ENCODE measurements around the gene UBE2C. TPM values are rescaled to one million over a fixed set of nuclear protein-coding genes. Genes with fewer than 3 reads are reported as not detected.

Gene UBE2C
- 205 to 246 TPM (median 237 TPM) in 5 replicates for total RNA-seq (2022; extraction: Qiagen RNA extraction)

DNA sequence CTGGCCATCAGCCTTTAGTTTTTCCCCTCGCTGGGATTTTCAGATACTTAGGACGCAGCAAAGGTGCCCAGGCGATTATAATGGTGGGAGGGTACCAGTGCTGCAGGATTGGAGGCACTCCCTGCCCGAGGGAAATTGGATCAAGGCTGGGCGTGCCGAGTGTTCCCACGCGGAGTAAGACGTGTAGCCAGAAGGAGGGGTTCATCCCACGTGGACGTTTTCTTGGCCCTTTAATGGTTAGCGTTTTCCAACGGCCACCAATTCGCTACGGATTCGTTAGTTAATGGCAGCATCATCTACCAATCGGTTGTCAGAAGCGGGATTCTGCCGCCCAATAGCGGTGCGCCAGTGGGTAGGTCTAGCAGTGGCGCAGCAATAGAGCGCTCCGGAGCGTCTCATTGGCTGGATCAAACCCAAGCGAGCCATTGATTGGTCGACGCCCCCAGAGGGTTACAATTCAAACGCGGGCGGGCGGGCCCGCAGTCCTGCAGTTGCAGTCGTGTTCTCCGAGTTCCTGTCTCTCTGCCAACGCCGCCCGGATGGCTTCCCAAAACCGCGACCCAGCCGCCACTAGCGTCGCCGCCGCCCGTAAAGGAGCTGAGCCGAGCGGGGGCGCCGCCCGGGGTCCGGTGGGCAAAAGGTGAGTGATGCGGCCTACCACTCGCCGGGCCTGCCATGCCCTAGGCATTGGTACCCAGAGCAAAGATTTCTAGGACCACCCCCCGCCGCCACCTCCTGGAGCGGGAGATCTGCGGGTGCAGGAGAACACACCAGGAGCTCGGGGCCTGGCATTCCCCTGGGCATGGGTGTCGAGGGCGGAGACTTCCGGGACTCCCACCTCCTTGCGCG lies at the start of gene UBE2C:
UBE2C (plus strand) TSS at position 488 of the 849 bp plus-strand sequence; CDS start at position 540, 52 bp downstream.

DNA sequence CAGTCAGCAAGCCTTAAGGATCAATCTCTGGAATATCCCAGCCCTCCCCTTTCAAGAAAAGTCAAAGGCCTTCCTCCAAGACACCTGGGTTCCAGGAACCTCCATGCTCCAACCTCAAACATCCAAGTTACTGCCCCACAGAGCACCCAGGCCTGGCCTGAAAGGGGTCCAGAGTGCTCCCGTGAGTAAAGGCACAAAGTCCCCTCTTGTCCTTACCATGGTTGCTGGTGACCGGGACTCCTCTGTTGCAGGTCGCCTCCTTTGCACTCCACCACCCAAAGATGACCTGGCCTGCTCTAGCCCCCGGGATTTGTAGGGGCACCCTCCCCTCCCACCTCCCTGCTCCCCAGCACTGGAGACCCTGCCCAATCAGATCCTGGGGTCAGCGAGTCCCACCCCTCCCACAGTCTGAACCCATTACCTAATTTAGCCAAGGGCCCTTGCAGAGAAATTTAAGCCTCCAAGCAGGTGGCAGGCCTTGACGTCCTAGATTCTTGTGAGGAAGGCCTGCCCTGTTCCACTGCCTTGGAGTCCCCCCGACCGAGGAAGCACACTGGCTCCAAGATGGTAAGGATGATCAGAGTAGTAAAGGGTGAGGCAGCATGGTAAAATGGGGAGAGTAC lies 14.7 kb downstream of the UBE2C start, which contains the start of gene TNNC2:
TNNC2 (minus strand) TSS at position 283 of the 623 bp plus-strand sequence; CDS start at position 219, 64 bp downstream.

GRCh38 chr20:45833030-45833882 lies 20.8 kb downstream of the UBE2C start, which contains the start of gene SNX21:
SNX21 (plus strand) TSS chr20:45833799; CDS start chr20:45833920, 121 bp downstream.

DNA sequence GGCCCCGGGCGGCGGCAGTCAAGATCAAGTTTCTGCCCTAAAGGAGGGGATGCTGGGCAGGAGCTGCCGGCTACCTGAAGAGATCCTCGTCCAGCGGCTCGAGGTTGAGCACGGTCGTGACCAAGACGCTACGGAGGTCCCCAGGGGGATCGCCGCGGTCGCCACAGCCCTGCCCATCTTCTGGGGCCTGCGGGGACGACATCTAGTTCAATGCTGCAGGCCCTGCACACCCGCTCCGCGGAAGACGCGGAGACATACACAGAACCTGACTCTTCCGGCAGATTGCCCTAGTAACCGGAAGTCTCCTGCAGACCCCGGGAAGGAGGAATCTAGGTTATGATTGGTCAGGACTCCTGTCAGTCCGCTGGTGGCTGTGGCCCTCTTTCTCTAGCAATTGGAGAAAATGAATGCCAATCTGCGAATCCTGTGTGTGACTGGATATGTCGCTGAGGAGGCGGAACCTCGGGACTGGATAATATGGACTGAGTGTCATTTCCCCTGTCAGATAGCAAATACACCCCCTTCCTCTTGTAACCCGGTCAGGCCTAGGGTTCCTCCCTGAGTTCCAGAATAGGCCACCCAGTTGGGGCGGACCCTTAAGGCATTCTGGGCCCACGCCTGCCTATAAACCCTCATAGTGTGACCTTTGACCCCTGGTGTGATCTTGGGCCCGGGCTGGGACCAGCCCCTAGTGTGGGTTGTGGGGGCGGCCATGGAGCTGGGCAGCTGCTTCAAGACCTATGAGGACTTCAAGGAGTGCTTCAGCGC lies 44.9 kb downstream of the UBE2C start, which contains the start of the genes ACOT8 and ZSWIM3:
ACOT8 (minus strand) TSS at position 279 of the 768 bp plus-strand sequence; CDS start at position 202, 77 bp downstream.
ZSWIM3 (plus strand) TSS at position 501 of the 768 bp plus-strand sequence; CDS start at position 713, 212 bp downstream.

Other genes with a start within 250 kb of the UBE2C start
- gene WFDC8, start 233.4 kb upstream of the UBE2C start, total RNA-seq (2022; extraction: Qiagen RNA extraction), result not detected in 5 replicates
- not detected in 5 replicates for gene WFDC10A, start 182.9 kb upstream of the UBE2C start, total RNA-seq (2022; extraction: Qiagen RNA extraction)
- gene WFDC9, start 181.4 kb upstream of the UBE2C start, total RNA-seq (2022; extraction: Qiagen RNA extraction), result not detected in 5 replicates
- gene WFDC11, start 142.4 kb upstream of the UBE2C start, total RNA-seq (2022; extraction: Qiagen RNA extraction), result not detected in 5 replicates
- not detected in 5 replicates for gene WFDC13, start 110.6 kb upstream of the UBE2C start, total RNA-seq (2022; extraction: Qiagen RNA extraction)
- not detected in 5 replicates for gene WFDC10B, start 107.6 kb upstream of the UBE2C start, total RNA-seq (2022; extraction: Qiagen RNA extraction)
- gene SPINT4, start 90.3 kb upstream of the UBE2C start, total RNA-seq (2022; extraction: Qiagen RNA extraction), result not detected in 5 replicates
- not detected in 5 replicates for gene WFDC3, start 20.8 kb upstream of the UBE2C start, total RNA-seq (2022; extraction: Qiagen RNA extraction)
- 31.5 to 37.5 TPM (median 35.1 TPM) in 5 replicates for gene DNTTIP1, start 20.7 kb upstream of the UBE2C start, total RNA-seq (2022; extraction: Qiagen RNA extraction)
- gene TNNC2, start 14.7 kb downstream of the UBE2C start, total RNA-seq (2022; extraction: Qiagen RNA extraction), result 0.13 to 0.28 TPM (median 0.23 TPM) in 4 of 5 replicates, not detected in the other
- gene SNX21, start 21.2 kb downstream of the UBE2C start, total RNA-seq (2022; extraction: Qiagen RNA extraction), result 8.5 to 10.1 TPM (median 9.2 TPM) in 5 replicates
- gene ACOT8, start 44.7 kb downstream of the UBE2C start, total RNA-seq (2022; extraction: Qiagen RNA extraction), result 16.3 to 19.4 TPM (median 18.4 TPM) in 5 replicates
- 1.6 to 1.9 TPM (median 1.7 TPM) in 5 replicates for gene ZSWIM3, start 45.0 kb downstream of the UBE2C start, total RNA-seq (2022; extraction: Qiagen RNA extraction)
- gene ZSWIM1, start 68.6 kb downstream of the UBE2C start, total RNA-seq (2022; extraction: Qiagen RNA extraction), result 4.6 to 7.2 TPM (median 5.9 TPM) in 5 replicates
- gene SPATA25, start 75.0 kb downstream of the UBE2C start, total RNA-seq (2022; extraction: Qiagen RNA extraction), result 0.26 to 0.86 TPM (median 0.52 TPM) in 5 replicates
- 0.72 to 1.2 TPM (median 0.95 TPM) in 5 replicates for gene NEURL2, start 78.6 kb downstream of the UBE2C start, total RNA-seq (2022; extraction: Qiagen RNA extraction)
- gene CTSA, start 78.7 kb downstream of the UBE2C start, total RNA-seq (2022; extraction: Qiagen RNA extraction), result 92.5 to 118 TPM (median 109 TPM) in 5 replicates
- 1.4 to 1.9 TPM (median 1.7 TPM) in 5 replicates for gene PLTP, start 99.5 kb downstream of the UBE2C start, total RNA-seq (2022; extraction: Qiagen RNA extraction)
- 29.3 to 37.0 TPM (median 33.4 TPM) in 5 replicates for gene PCIF1, start 122.0 kb downstream of the UBE2C start, total RNA-seq (2022; extraction: Qiagen RNA extraction)
- gene ZNF335, start 159.6 kb downstream of the UBE2C start, total RNA-seq (2022; extraction: Qiagen RNA extraction), result 7.3 to 9.1 TPM (median 8.9 TPM) in 5 replicates
- 0.23 to 0.46 TPM (median 0.36 TPM) in 5 replicates for gene MMP9, start 196.3 kb downstream of the UBE2C start, total RNA-seq (2022; extraction: Qiagen RNA extraction)
- gene SLC12A5, start 216.6 kb downstream of the UBE2C start, total RNA-seq (2022; extraction: Qiagen RNA extraction), result 8.8 to 17.1 TPM (median 13.6 TPM) in 5 replicates